ENCODE results near the gene AZGP1. TPM values are rescaled to one million over a fixed set of nuclear protein-coding genes. Genes with fewer than 3 reads are reported as not detected.
A peak's percentile ranks its signal among the peaks of the same experiment; 100 is the strongest.

The AZGP1 gene
- total and polyA plus RNA-seq, 2 of the 13 experiments (the other 11 are each of a cell fraction or from before 2014, with no cell fraction given), result 93.8 to 229 TPM

- TF ChIP-seq HMGXB3 (CRISPR knock-in tag; IDR thresholded peaks at IDR 0.05; ENCODE audit: borderline replicate concordance) (no peak), KAT8 (CRISPR knock-in tag; IDR thresholded peaks at IDR 0.05) (peak; percentile 71), NFKB2 (CRISPR knock-in tag; IDR thresholded peaks at IDR 0.05; ENCODE audit: borderline replicate concordance) (no peak; the same call in 1 of the 2 replicates), ZBTB25 (CRISPR knock-in tag; IDR thresholded peaks at IDR 0.05) (no peak), CEBPB (IDR thresholded peaks at IDR 0.05; ENCODE audit: borderline replicate concordance, low read depth, low read length) (0 out of 2 replicates have a peak, but pooled peaks have one; percentile 14), NPAS2 (CRISPR knock-in tag; IDR thresholded peaks at IDR 0.05; ENCODE audit: borderline replicate concordance) (no peak), ZBTB26 (CRISPR knock-in tag; IDR thresholded peaks at IDR 0.05; ENCODE audit: borderline replicate concordance) (peak; percentile 46; the same call in 1 of the 2 replicates), ZNF205 (CRISPR knock-in tag; IDR thresholded peaks at IDR 0.05) (no peak), ZNF569 (CRISPR knock-in tag; IDR thresholded peaks at IDR 0.05; ENCODE audit: borderline replicate concordance) (no peak), HNRNPLL (IDR thresholded peaks at IDR 0.05; ENCODE audit: low read depth, low read length, poor library complexity, severe bottlenecking) (no peak), CREB1 (IDR thresholded peaks at IDR 0.05) (peak; percentile 30; the same call in 1 of the 2 replicates), CREB1 (CRISPR knock-in tag; IDR thresholded peaks at IDR 0.05) (no peak), ZNF30 (CRISPR knock-in tag; IDR thresholded peaks at IDR 0.05) (no peak), KLF15 (CRISPR knock-in tag; IDR thresholded peaks at IDR 0.05; ENCODE audit: borderline replicate concordance) (peak; percentile 97; the same call in 1 of the 2 replicates), ZSCAN9 (CRISPR knock-in tag; IDR thresholded peaks at IDR 0.05; ENCODE audit: borderline replicate concordance) (0 out of 2 replicates have a peak, but pooled peaks have one; percentile 31), ZNF878 (CRISPR knock-in tag; IDR thresholded peaks at IDR 0.05) (no peak), ZFP82 (CRISPR knock-in tag; IDR thresholded peaks at IDR 0.05; ENCODE audit: borderline replicate concordance) (no peak), ZNF34 (CRISPR knock-in tag; IDR thresholded peaks at IDR 0.05; ENCODE audit: borderline replicate concordance) (no peak), TCF7L2 (IDR thresholded peaks at IDR 0.05; ENCODE audit: low read depth, low read length) (no peak), ONECUT2 (CRISPR knock-in tag; IDR thresholded peaks at IDR 0.05) (no peak), DPF2 (CRISPR knock-in tag; IDR thresholded peaks at IDR 0.05; ENCODE audit: borderline replicate concordance, low read depth) (peak; percentile 23; the same call in 1 of the 2 replicates)
- TF ChIP-seq, protein P1, sequence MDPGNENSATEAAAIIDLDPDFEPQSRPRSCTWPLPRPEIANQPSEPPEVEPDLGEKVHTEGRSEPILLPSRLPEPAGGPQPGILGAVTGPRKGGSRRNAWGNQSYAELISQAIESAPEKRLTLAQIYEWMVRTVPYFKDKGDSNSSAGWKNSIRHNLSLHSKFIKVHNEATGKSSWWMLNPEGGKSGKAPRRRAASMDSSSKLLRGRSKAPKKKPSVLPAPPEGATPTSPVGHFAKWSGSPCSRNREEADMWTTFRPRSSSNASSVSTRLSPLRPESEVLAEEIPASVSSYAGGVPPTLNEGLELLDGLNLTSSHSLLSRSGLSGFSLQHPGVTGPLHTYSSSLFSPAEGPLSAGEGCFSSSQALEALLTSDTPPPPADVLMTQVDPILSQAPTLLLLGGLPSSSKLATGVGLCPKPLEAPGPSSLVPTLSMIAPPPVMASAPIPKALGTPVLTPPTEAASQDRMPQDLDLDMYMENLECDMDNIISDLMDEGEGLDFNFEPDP (CRISPR knock-in tag; conservative IDR thresholded peaks at IDR 0.05), result no peak
These were observed at the start of gene AZGP1 (continued) for GRCh38 chr7:99975782-99976521.

Measured in HepG2 (cell line).